HG03520 (cell line): Measurements from ENCODE around the gene GBE1.
A peak's percentile ranks its signal among the peaks of the same experiment; 100 is the strongest.
"Not testable (repeated sequence)": the region's sequence is repeated elsewhere in the genome, so short reads cannot be mapped to it uniquely, and the experiment has no call there.

ENCODE experiments used
- ATAC-seq: cut with Tn5 transposase; IDR thresholded peaks from one replicate; pipeline ENCODE4 v1.9.1; 2021; ENCODE audit warnings: mild to moderate bottlenecking, moderate library complexity; ENCODE audit not compliant: unreplicated experiment

The GBE1 gene

DNA sequence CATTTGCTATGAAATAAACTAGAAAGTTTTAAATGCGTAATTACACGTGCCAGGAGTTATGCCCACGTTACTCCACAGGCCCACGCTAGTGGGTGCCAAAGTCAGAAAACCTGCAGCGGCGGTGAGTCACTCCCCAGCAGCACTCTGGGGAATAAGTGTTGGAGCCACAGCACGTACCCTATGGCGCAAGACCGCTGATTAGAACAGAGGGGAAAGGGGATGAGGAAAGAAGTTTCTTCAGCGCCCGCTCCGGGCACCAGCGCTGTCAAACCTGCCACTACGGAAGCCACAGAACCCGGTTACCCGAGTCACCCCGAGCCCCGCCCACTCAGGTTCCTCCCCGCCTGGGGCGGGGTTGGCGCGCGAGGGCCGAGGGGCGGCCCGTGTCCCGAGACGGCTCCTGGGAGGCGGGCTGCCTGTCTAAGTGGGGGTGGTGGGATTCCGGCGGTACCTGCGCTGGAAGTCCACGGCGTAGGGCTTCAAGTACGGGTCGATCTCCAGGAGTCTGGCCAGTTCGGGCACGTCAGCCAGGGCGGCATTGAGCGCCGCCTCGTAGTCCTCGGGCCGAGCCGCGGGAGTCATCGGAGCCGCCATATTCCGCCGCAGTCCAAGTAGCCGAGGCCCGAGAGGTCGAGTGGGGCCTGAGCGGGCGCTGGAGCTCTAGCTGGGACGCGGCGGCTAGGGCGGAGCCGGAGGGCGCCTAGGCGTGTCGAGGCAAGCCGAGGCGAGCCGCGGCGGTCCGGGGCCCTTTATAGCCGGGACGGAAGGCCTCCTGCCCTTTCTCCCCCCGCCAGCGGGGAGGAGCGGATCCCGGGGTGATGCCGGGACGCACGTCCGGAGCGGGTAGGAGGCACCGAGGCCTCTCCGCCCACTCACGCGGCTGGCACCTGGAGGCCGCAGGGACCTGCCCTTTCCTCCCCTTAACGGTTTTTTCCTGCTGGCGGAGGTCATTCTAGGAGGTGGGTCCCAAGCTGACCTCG, at the start of gene GBE1:
Gene GBE1, minus strand, starts transcription at position 722 of the 980 bp plus-strand sequence. Its CDS starts 128 bp downstream, at position 594.
- ATAC-seq, result peak; percentile 87

DNA sequence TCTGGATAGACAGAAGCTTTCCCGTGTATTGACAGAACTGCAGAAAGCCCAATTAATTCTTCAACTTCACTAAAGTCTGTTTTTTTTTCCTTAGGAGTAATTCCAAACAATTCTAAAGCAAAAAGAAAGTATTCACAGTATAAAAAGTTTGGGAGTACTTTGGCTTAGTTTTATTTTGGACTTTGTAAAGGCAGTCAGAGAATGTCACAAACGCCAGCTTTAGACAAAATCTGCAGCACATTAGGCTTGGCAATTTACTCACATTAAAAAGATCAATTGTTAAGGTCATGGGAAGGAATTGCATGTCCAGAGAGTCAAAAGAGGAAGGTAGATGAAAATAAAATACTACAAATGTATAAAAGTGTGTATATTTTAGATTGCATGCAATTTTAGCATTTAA, 47.5 kb upstream of the GBE1 start:
- ATAC-seq, result no peak

DNA sequence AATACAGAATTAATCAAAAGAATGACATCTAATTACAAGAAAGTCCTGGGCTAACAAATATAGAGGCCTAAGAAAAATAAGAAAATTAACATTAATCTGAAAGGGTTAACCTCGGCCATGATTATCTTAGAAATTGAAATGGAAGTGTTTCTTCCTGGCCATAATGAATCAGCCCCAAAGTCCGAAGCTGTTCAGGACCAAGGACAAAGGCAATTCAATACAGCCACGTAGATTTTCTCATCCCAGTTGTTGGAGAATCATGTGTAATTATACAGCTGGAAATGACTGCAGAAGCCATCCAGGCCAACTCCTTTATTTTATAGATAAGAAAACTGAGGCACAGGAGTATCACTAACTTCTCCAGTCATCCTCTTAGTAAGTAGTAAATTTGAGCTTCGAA, 38.0 kb upstream of the GBE1 start:
- ATAC-seq, result no peak

DNA sequence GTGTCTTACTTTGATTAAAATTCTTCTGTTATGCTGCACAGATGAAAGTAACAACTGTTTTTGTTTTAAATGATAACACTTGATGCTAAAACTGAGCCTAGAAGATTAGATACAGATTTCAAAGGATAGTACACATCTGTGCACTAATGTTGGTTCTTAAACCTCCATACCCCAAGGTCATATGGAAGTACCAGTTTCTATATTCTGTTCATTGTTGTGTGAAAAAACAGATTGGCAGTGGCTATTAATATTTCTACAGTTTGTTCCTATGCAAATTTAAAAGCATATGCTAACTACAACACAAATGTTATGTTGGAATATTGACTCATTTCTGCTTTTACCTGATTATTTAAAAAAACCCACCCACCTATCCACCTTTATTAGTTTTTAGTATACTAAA, 32.0 kb upstream of the GBE1 start:
- ATAC-seq, result no peak

DNA sequence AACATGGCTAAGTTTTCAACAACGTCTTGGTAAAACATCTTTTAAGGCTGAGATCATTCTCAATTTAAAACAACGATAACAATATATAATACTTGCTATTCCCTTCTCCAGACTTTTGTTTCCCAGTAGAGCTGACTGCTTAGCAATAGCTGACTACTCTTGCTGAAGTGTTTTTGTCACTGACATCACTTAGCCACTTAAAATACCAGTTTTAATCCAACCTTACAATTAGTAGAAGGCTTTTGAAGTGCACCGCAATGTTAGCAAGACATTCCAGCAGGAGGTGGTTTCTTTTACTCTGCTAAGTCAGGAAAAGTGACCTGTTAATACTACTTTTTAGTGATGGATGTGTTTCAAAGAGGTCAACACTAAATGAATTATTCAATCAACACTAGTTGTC, 28.7 kb upstream of the GBE1 start:
- ATAC-seq, result no peak

DNA sequence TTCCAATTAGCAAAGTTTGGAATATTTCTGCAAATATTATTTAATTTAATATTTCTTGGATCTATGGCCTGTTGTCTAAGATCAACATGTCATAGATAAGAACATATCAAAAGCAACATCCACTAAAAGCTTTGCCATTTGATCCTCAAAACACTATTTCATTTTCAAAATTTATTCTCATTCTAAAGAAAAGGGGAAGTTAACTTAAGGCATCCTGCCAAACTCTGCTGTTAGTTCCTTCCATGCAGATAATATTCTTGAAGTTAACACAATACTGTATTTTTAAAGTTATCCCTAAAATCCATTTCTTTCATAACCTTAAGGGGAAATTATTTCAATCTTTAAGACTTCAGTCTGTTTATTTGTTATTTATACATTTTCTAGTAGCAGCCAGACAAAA, 28.2 kb upstream of the GBE1 start:
- ATAC-seq, result no peak

DNA sequence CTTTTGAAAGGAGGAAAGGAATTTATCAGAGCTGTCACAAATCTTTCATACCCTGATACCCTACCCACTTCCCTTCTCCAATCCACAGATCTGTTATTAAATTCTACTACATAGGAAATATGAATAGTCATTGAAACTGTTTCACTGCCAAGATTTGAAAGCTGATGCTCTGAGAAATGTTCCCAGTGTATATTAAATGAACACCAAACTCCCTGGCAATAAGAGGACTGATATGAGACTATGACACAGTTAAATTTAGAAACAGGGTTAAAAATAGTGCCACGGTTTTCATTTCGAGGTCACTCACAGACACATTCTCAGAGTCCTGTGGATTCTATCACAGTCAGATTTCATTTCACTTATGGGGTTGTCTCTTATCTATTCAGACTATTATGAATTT, 27.2 kb upstream of the GBE1 start:
- ATAC-seq, result peak; percentile 61

DNA sequence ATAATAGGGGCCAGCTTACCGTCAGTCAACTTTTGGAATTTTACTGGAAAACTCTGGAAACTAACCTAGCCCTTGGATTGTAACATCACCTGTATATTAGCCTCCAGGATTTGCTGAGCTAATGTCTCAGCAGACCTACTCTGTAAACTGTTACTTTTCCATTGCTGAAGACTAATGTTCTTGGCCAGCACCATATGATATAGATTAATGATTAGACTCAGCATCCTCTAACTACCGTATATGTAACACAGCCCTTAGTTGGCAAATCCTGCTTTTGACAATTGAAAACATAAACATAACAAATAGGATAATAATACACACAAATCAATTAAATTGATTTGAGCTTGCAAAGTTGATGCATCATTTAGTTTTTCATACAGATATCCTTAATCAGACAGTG, 26.6 kb upstream of the GBE1 start:
- ATAC-seq, result no peak

DNA sequence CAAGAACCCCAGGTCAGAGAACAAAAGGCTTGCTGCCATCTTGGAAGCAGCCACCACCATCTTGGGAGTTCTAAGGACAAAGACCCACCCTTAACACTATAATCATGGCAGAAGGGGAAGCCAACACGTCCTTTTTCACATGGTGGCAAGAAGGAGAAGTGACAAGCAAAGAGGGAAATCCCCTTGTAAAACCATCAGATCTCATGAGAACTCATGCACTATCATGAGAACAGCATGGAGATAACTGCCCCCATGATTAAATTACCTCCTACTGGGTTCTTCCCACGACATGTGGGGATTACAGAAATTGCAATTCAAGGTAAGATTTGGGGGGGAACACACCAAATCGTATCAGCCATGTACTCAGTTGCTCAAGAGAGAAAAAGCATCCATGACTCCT, 21.1 kb upstream of the GBE1 start:
- no peak for ATAC-seq

DNA sequence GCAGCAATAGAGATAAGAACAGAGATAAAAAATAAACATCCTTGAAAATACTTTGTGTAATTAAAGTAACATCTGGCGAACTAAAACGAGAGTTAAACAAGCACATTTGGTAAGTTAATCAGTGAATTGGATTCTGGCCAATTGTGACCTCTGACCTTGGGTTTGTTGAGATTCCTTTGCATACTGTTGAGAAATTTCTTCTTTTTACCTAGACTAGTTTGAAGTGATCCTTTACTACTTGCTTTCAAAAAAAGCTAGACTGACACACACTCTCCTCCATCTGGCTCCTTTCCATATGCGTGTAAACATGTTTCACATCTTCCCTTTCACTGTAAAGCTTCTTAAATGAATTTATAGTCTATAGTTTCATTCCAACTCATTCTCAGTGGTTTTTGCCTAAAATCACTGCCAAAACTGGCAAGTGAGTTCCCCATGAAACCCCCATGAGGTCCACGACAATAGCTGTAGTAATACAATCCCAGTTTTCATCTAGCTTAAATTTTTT, 17.3 kb upstream of the GBE1 start:
- peak; percentile 54 for ATAC-seq

DNA sequence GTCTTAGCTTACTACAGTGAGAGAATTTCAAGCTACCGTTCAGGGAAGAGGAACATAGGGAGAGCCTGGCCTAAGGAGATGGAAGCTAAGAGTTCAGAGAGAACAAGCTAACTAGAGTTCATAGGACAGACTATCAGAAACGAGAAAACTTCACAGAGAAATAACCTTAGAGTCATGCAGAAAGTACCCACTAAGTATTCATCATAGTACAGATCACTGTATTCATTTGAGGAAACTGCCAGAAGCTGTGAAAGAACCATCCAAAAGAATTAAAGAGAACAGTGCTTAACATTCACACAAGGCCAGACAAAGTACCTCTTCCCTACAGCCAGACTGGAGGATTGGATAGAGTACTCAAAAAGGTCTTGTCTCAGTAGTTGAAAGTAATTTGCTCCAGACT, 15.2 kb upstream of the GBE1 start:
- no peak for ATAC-seq

DNA sequence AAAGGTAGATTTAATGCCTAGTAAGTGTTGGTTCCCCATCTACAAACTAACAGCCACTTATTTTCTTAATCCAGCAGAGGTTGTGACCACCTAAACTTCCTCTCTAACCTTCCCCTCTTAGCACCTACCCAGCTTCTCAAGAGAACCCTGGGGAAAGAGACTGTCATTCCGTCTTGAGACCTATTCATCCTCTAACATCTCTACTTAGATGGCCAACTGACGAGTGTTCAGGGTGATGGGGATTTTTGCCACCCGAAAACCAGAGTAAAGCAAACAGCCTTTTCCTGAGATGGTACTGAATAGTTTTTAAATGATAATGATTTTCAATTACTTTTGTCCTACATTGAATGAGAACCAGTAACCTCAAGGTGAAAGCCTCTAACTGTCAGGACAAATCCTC, 9.3 kb upstream of the GBE1 start:
- ATAC-seq, result no peak

DNA sequence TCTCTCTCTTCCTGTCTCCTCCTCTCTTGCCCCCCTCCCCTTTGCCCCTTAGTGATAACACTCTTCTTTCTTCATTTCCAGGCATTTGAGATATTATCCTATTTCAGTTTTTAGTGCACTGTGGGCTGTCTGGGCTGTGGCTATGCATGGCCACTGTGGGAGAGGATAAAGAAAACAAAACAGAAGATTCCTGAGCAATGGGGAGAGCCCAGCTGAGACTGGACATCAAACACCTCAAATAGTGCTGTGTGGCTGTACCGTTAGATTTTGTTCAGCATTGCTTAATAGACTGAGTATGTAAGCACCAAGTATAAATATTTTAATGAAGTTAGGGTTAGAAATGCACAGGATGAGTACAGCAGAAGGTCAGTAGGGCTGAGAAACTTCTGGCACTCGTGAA, 7.9 kb upstream of the GBE1 start:
- no peak for ATAC-seq

DNA sequence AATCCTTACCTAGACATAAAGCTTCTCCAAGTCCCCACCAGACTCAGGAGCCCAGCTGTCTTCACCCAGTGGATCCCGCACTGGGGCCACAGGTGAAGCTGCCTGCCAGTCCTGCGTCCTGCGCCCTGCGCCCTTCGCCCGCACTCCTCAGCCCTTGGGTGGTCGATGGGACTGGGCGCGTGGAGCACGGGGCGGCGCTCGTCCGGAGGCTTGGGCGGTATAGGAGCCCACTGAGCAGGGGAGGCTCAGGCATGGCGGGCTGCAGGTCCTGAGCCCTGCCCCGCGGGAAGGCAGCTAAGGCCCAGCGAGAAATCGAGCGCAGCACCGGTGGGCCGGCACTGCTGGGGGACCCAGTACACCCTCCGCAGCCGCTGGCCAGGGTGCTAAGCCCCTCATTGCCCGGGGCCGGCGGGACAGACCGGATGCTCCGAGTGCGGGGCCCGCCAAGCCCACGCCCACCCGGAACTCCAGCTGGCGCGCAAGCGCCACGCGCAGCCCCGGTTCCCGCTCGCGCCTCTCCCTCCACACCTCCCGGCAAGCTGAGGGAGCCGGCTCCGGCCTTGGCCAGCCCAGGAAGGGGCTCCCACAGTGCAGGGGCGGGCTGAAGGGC, 5.9 kb upstream of the GBE1 start:
- ATAC-seq, result not testable (repeated sequence)

DNA sequence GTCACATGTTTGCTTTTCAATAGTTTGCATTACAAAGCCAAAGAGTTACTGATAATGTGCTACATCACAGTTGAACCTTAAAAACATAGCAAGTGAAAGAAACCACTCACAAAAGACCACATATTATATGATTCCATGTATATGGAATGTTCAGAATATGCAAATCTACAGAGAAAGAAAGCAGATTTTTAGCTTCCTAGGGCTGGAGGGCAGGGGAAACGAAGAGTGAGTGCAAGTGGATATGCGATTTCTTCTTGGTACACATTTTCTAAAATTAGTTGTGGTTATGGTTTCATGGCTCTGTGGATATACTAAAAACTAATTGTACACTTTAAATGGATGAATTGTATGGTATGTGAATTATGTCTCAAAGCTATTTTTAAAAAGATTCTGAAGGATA, 4.0 kb upstream of the GBE1 start:
- no peak for ATAC-seq

DNA sequence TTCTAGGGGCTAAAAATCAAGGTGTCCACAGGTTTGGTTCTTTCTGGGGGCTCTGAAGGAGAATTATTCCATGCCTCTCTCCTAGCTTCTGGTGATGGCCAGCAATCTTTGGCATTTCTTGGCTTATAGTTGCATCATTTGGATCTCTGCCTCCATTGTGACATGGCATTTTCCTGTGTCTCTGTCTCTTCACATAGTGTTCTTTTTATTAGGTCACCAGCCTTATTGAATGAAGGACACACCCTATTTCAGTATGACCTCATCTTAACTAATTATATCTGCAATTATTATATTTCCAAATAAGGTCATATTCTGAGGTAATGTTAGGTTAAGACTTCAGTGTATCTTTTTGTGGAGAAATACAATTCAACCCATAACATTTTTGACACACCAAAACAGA, 3.2 kb upstream of the GBE1 start:
- no peak for ATAC-seq

DNA sequence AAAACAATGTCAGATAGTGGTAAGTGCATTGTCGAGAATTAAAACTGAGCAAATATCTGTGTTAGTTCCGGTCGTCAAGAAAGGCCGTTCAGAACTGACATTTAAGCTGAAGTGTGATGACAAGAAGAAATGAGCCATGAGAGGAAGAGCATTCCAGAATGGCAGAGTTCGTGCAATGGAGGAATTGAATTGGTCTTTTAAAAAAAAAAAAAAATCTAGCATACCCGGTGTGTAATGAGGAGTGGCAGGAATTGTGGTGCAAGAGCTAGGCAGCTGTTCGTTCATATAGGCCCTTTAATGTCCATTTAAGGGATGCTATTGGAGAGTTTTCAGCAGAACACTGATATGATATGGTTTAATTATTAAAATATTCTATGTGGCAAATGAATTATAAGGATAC, 2.6 kb upstream of the GBE1 start:
- no peak for ATAC-seq

DNA sequence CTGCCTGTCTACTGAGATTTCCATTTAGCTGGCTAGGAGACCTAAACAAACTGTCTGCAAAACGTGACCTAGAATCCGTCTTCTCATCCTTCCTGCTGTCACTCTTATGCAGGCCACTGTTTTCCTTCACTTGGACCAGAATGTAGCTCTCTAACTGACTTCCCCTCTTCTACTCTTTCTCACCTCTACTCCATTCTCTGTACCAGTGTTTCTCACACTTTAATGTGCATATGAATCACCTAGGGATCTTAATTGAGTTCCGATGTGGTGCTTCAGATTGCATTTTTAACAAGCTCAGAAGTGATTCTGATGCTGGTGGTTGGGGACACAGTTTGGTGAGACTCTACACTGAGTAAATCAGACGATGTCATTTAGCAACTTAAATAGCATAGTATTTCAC, 1.6 kb upstream of the GBE1 start:
- ATAC-seq, result no peak

DNA sequence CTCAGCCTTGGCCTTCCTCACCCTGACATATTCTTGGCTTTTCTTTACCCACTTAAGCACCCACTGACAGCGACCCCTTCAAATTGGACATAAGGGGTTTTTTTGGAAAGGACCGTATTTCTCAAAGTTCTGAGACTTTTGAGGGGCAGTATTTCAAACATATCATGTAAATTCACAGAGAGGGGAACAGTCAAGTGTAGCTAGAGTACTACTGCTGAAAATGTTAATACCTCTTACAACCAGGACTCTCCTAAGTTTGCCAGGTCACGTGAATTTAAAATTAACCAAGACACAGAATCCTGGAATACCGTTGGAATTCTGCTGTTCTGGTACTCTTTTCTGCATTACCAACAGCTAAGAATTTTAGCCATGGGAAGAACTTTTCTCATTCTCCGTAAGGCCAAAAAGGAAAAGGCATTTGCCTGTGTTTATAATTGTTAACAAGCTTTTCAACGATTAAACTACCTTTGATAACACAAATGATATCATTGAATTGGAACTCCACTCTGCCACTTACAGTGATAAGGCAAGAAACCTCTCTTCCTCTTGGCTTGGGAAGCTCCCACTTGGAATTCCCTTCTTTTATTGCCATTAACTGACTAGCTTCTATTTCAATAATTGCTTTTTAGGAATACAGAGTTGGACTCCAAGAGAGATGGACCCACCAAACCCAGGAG, 597 bp upstream of the GBE1 start:
- ATAC-seq, result no peak

DNA sequence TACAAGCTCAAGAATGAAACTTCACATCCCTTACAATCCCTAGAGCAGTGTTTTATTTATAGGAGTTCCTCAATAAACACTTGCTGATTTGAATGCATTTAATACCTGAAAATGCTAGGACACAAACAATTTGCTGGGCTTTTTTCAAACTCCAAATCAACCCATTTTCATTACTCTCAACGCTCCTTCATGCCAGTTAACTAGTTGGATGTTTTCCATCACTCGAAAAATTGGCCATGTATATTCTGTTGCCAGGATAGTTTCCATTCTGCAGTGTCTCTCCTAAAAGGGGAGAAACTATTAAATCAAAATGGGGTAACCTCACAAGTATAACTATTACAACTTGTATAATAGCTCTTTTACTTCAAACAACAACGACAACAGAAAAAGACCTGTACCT, 1.2 kb downstream of the GBE1 start:
- ATAC-seq, result no peak

DNA sequence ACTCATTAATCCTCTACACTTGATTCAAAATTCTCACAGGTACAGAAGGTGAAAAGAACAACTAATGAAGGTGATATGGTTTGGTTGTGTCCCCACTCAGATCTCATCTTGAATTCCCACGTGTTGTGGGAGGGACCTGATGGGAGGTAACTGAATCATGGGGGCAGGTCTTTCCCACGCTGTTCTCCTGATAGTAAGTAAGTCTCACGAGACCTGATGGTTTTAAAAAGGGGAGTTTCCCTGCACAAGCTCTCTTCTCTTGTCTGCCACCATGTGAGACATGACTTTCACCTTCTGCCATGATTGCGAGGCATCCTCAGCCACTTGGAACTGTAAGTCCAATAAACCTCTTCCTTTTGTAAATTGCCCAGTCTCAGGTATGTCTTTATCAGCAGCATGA, 2.7 kb downstream of the GBE1 start:
- not testable (repeated sequence) for ATAC-seq

DNA sequence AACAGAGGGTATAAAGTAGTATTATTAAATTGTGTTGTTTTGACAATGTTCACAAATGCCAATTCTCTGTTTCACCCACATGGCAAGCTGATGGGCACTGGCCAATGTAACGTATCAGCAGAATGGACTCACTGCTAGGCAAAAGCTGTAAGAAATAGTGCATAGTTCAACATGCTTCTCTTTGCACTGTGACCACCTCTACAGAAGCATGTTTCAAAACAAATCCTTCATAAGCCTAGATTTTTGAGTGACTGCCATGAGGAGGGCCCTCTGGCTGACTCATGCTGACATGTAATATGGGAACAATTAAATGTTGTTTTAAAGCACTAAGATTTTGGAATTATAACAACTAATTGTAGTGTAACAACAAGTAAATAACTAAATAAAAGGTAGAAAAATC, 3.2 kb downstream of the GBE1 start:
- no peak for ATAC-seq
